Measurements from ENCODE around the gene SLC30A7.
A peak's percentile ranks its signal among the peaks of the same experiment; 100 is the strongest.
"Not testable (repeated sequence)": the region's sequence is repeated elsewhere in the genome, so short reads cannot be mapped to it uniquely, and the experiment has no call there.

The SLC30A7 gene

GRCh38 chr1:100891380-100891779 is 4.5 kb upstream of the SLC30A7 start:
- no peak for DNase-seq

DNA sequence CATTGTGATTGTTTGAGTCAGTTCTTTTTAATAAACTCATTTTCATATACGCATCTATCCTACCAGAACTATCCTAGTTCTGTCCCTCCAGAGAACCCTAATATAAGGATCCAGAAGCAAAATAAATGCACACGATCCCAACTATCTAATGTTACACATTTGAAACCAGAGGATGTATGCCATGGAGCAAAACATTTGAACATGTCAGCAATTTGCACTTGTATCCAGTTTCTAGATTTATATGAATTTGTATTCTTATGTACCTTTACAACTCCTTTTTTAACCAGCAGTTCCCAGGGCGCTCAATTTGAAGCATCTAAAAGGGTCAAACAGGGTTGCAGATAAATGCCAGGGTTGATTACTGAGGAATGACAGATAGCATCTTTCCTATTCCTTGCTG is 3.3 kb upstream of the SLC30A7 start:
- DNase-seq, result no peak

DNA sequence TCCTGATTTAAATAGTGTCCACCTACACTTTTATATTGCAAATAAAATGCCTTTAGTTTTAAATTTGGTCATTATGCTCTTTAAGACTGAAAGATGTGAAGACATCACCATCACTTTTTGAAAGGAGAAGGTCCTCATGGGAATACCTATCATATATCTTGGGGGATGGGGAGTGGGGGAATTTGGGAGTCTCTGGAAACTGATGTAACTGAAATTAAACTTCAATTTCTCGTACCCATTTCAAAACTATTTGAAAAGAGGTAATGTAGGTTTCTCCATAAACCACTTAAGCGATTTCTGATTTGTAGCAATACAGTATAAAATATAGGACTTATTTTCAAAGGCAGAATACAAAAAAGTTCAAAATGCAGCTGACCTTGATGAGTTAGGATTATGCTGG is 2.2 kb upstream of the SLC30A7 start:
- no peak for DNase-seq

DNA sequence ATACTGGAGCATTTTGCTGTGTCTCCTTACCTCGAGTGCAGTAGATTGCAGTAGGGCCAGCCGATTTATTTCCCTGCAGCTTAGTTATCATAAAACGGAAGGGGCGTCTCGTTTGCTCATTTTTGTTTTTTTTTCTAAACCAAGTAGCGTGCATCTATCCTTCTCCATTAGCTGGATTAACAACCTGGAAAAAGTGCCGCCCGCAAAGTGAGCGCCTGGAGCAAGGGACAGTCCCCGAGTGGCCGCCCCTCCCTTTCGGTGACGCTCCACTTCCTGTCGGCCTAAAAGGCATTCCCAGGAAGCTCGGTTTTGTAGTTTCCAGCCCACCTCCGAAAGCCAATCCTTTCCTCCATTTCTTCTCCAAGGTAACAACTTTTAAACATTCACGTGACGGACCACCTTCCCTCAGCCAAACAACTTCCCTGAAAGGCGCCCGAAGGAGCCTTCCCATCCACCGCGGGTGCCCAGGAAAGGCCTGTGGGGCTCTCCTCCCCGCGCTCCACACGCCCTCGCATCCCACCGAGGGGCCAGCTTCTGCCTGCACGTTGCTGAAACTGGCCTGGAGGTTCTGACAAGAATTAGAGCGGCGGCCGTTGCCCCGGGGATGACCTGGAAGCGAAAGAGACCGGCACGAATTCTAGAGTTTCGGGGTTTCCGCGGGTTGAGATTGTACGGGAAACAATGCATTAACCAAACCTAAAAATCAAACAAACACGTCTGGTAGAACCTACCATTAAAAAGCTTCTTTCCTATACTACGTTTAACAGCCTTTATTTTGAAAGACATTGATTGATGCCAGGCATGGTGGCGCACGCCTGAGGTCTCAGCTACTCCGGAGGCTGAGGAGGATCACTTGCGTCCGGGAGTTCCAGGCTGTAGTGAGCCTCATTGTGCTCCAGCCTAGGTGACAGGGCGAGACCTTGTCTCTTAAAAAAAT is 1.0 kb upstream of the SLC30A7 start, which contains the start of gene EXTL2:
EXTL2 (minus strand) TSS at position 240 of the 937 bp plus-strand sequence. CDS start 6,085 bp downstream, outside the sequence.
- peak; percentile 37 for DNase-seq

GRCh38 chr1:100896481-100896982 is 642 bp downstream of the SLC30A7 start:
- DNase-seq, result peak; percentile 48

- DNase-seq, result no peak
These were observed 6.5 kb downstream of the SLC30A7 start for GRCh38 chr1:100902365-100902764.

DNA sequence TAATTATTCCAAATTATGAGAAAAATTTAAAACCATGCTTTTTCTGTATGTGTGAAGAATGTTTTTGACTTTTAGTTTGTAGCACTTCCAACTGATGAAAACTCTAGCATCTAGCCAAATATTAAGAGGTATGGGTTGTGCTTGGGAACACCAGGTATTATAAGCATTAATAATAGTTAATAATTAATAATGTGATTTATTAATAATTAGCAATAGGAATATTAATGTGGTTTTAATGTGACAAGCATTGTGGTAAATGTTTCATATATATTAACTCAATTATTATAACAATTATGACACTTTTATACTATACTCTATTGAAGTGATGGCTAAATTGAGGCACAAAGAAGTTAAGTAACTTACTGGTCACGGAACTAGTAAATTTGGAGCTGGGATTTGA is 7.9 kb downstream of the SLC30A7 start:
- no peak for DNase-seq

- DNase-seq, result no peak
These were observed 8.6 kb downstream of the SLC30A7 start for GRCh38 chr1:100904528-100904927.

DNA sequence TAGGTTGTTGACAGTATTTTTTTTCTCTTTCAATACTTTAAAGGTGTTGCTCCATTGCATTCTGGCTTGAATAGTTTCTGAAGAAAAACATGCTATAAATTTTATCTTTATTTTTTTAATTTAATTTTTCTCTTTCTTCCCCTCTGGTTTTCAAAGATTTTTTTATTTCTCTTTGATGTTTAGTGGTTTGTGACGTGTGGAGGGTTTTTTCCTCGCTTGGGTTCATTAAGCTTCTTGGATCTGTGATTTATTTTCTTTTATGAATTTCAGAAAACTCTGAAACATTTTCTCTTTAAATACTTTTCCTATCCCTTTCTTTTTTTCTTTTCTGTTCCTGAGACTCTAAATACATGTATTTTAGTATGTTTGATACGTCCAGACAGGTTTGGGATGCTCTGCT is 9.3 kb downstream of the SLC30A7 start:
- no peak for DNase-seq

DNA sequence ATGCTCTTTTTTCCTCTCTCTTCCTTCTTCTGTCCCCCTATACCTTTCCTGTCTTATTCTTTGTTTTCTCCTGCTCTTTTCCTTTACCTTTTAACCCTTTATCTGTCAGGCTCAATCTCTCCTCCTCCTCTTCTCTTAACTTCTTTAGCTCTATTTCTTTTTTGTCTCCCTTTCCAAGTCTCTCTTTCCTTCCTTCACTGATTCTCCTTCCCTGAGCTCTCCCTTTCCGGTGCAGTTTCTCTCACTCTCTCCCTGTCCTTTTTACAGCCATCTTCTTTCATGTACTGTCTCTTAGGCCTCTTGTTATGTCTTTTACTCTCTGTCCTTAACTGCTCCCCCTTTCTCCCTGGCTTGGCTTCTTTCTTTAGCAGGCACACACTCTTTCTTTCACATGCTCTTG is 12.0 kb downstream of the SLC30A7 start:
- no peak for DNase-seq

DNA sequence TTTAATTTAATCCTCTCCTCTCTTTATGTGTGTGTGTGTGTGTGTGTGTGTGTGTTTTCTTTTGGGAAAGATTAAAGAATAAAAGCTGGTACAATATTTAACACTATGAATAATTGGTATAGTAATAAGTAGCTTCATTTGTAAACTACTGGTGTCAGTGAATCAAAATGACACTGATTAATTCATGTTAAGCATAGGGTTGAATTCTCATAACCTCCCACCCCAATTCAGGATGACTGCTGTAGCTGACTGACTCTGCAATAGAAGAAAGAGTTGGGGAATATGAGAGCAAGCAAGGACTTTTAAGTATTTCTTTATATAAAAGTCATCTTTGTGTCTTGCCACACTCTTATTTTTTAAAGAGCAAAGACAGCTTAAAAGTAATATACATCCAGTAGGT is 13.1 kb downstream of the SLC30A7 start:
- DNase-seq, result no peak

- DNase-seq, result no peak
These were observed 16.1 kb downstream of the SLC30A7 start for GRCh38 chr1:100912019-100912418.

GRCh38 chr1:100921110-100921706 is 25.3 kb downstream of the SLC30A7 start:
- DNase-seq, result no peak

- no peak for DNase-seq
These were observed 28.3 kb downstream of the SLC30A7 start for GRCh38 chr1:100924212-100924611.

GRCh38 chr1:100924991-100925390 is 29.1 kb downstream of the SLC30A7 start:
- no peak for DNase-seq

GRCh38 chr1:100926240-100926639 is 30.4 kb downstream of the SLC30A7 start:
- no peak for DNase-seq

DNA sequence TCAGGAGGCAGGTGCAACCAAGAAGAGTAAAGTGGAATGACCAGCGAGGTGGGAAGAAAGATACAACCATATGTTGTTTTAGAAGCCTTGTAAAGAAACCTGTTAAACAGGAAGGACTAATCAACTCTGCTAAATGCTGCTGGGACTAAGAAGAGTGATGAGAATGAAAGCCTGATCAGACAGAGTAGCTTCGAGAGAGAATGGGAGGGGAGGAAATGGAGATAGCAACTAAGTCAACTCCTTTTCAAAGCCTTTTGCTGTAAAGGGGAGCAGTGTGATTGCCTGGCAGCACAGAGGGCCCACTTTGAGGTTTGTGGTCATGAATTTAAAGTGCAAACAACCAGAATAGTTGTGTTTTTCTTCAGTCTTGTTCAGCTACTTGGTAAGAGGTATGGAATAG is 31.4 kb downstream of the SLC30A7 start:
- peak; percentile 34 for DNase-seq

GRCh38 chr1:100928128-100928527 is 32.2 kb downstream of the SLC30A7 start:
- no peak for DNase-seq

- no peak for DNase-seq
These were observed 34.6 kb downstream of the SLC30A7 start for GRCh38 chr1:100930494-100930893.

- no peak for DNase-seq
These were observed 35.8 kb downstream of the SLC30A7 start for GRCh38 chr1:100931716-100932115.

DNA sequence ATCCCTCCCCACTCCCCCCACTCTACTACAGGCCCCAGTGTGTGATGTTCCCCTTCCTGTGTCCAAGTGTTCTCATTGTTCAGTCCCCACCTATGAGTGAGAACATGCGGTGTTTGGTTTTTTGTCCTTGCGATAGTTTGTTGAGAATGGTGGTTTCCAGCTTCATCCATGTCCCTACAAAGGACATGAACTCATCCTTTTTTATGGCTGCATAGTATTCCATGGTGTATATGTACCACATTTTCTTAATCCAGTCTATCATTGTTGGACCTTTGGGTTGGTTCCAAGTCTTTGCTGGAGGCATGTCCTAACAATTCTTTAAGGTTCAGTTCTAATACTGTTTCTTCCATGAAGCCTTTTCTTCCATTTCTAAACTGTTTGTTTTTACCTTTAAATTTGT is 37.7 kb downstream of the SLC30A7 start:
- not testable (repeated sequence) for DNase-seq

- DNase-seq, result no peak
These were observed 40.5 kb downstream of the SLC30A7 start for GRCh38 chr1:100936194-100936967.

- no peak for DNase-seq
These were observed 45.2 kb downstream of the SLC30A7 start for GRCh38 chr1:100941098-100941527.

Data from activated effector memory CD4-positive, alpha-beta T cell treated with Interleukin-2 at 50 U/mL for 16 hours (primary cell).